Ramos (cell line): Measurements from ENCODE around the gene LRRC8B.
"Not testable (repeated sequence)": the region's sequence is repeated elsewhere in the genome, so short reads cannot be mapped to it uniquely, and the experiment has no call there.

Experiments
- in situ Hi-C: fragments of 300-500 bp; cut with MboI; formaldehyde crosslinking; loops from one replicate; pipeline ENCODE4 v1.14.3; 2022; ENCODE audit warnings: low sequenced_read_pairs; ENCODE audit not compliant: unreplicated experiment

The LRRC8B gene

GRCh38 chr1:89521977-89522376 is 2.7 kb upstream of the LRRC8B start:
- in situ Hi-C loops: not testable (repeated sequence)

- in situ Hi-C loops: no loop called here
Measured at GRCh38 chr1:89523572-89524368, 859 bp upstream of the LRRC8B start.

GRCh38 chr1:89525169-89525855 is 683 bp downstream of the LRRC8B start:
- in situ Hi-C loops: no loop called here

GRCh38 chr1:89527256-89527655 is 2.6 kb downstream of the LRRC8B start:
- in situ Hi-C loops: no loop called here

- in situ Hi-C loops: no loop called here
Measured at GRCh38 chr1:89527750-89528381, 3.2 kb downstream of the LRRC8B start.

GRCh38 chr1:89528382-89528780 is 3.8 kb downstream of the LRRC8B start:
- in situ Hi-C loops: no loop called here

- in situ Hi-C loops: no loop called here
Measured at GRCh38 chr1:89529196-89529595, 4.6 kb downstream of the LRRC8B start.

- in situ Hi-C loops: no loop called here
Measured at GRCh38 chr1:89530444-89531089, 5.9 kb downstream of the LRRC8B start.

- in situ Hi-C loops: no loop called here
Measured at GRCh38 chr1:89531480-89532139, 7.0 kb downstream of the LRRC8B start.

GRCh38 chr1:89532228-89532627 is 7.6 kb downstream of the LRRC8B start:
- in situ Hi-C loops: no loop called here

GRCh38 chr1:89532866-89533265 is 8.2 kb downstream of the LRRC8B start:
- in situ Hi-C loops: no loop called here

- in situ Hi-C loops: no loop called here
Measured at GRCh38 chr1:89535537-89535936, 10.9 kb downstream of the LRRC8B start.

- in situ Hi-C loops: no loop called here
Measured at GRCh38 chr1:89536555-89537341, 12.1 kb downstream of the LRRC8B start.

GRCh38 chr1:89538361-89538760 is 13.7 kb downstream of the LRRC8B start:
- in situ Hi-C loops: no loop called here

- in situ Hi-C loops: no loop called here
Measured at GRCh38 chr1:89539128-89539527, 14.5 kb downstream of the LRRC8B start.

GRCh38 chr1:89540406-89540970 is 15.9 kb downstream of the LRRC8B start:
- in situ Hi-C loops: no loop called here

GRCh38 chr1:89542345-89542744 is 17.7 kb downstream of the LRRC8B start:
- in situ Hi-C loops: no loop called here

- in situ Hi-C loops: not testable (repeated sequence)
Measured at GRCh38 chr1:89543632-89544031, 19.0 kb downstream of the LRRC8B start.
